DOHH2 (cell line): ENCODE measurements around the gene C8A.

Experiments
- H3F3A ChIP-seq: fragments of 200-600 bp; sonication (generic), shearing (Covaris generic); 2 replicates; pipeline ENCODE4 v1.6.0; 2016; ENCODE audit warnings: antibody characterized with exemption, mild to moderate bottlenecking; ENCODE audit not compliant: control insufficient read depth, insufficient read depth
- H3K27ac ChIP-seq: fragments of 200-600 bp; sonication (generic); 2 replicates; pipeline ENCODE4 v1.5.1; 2014; ENCODE audit warnings: low read depth, mild to moderate bottlenecking, low read length, moderate library complexity
- H3K27me3 ChIP-seq: fragments of 200-600 bp; sonication (generic); 2 replicates; pipeline ENCODE4 v1.6.1; 2014; ENCODE audit warnings: mild to moderate bottlenecking, low read length, mixed read lengths; ENCODE audit not compliant: control insufficient read depth
- H3K36me3 ChIP-seq: fragments of 200-600 bp; sonication (generic); 2 replicates; pipeline ENCODE4 v1.6.1; 2014; ENCODE audit warnings: mild to moderate bottlenecking, low read length, moderate library complexity, mixed read lengths; ENCODE audit not compliant: control insufficient read depth
- H3K4me1 ChIP-seq: fragments of 200-600 bp; sonication (generic); 2 replicates; pipeline ENCODE4 v1.6.1; 2014; ENCODE audit warnings: mild to moderate bottlenecking, low read length, mixed read lengths; ENCODE audit not compliant: control insufficient read depth
- H3K4me2 ChIP-seq: fragments of 200-600 bp; sonication (generic); 2 replicates; pipeline ENCODE4 v1.6.0; 2014; ENCODE audit warnings: mild to moderate bottlenecking, low read length, moderate library complexity
- H3K4me3 ChIP-seq: fragments of 200-600 bp; sonication (generic); 2 replicates; pipeline ENCODE4 v1.5.1; 2014; ENCODE audit warnings: mild to moderate bottlenecking, low read length, mixed read lengths
- H3K79me2 ChIP-seq: fragments of 200-600 bp; sonication (generic); 2 replicates; pipeline ENCODE4 v1.6.1; 2014; ENCODE audit warnings: mild to moderate bottlenecking, low read length, mixed read lengths; ENCODE audit not compliant: control insufficient read depth
- H3K9me2 ChIP-seq: fragments of 200-600 bp; sonication (generic); replicated peaks from 2 replicates; pipeline ENCODE4 v1.6.1; 2014; ENCODE audit warnings: mild to moderate bottlenecking, low read length, mixed read lengths; ENCODE audit not compliant: control insufficient read depth
- H3K9me3 ChIP-seq: fragments of 200-600 bp; sonication (generic); 2 replicates; pipeline ENCODE4 v1.6.1; 2014; ENCODE audit warnings: antibody characterized with exemption, low read length, mixed read lengths; ENCODE audit not compliant: control insufficient read depth, insufficient read depth
- H4K20me1 ChIP-seq: fragments of 200-600 bp; sonication (generic); 2 replicates; pipeline ENCODE4 v1.6.0; 2014; ENCODE audit warnings: low read depth, mild to moderate bottlenecking, antibody characterized with exemption, low read length, moderate library complexity; ENCODE audit not compliant: control insufficient read depth, insufficient read depth
- EZH2phosphoT487 ChIP-seq: fragments of 200-600 bp; sonication (generic); IDR thresholded peaks from 2 replicates; pipeline ENCODE4 v1.6.1; 2017; ENCODE audit warnings: borderline replicate concordance, mild to moderate bottlenecking, antibody characterized with exemption, low read length, moderate library complexity, mixed read lengths
- TF ChIP-seq, protein P1 (sequence below): fragments of 200-600 bp; sonication (generic); IDR thresholded peaks from one replicate; pipeline ENCODE4 v1.5.1; 2014; ENCODE audit warnings: antibody characterized with exemption, mild to moderate bottlenecking, low read depth, low read length; ENCODE audit not compliant: poor library complexity, severe bottlenecking

The C8A gene

DNA sequence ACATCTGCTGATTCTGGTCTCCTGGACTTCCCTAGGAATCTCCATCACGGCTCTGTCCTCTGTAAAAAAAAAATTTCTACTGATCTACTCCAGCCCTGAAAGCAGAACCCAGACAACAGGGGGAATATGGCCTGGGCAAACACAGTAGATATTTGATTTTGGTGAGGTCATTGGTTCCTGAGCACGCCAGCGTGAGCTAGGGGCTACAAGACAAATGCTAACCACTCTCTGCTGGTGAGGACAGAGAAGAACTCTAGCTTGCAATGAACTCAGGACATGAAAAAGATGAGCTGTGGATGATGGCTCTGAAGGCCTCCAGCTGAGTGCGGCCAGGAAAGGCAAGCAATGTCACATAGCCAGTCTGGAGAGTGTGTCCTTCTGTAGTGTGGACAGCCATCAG is 18.2 kb upstream of the C8A start:
- no peak overlapping the region for H3K27ac ChIP-seq
- no peaks in the 10 kb centered on the region for H4K20me1 ChIP-seq
- no peaks in the 10 kb centered on the region for H3K36me3 ChIP-seq
- no peaks in the 10 kb centered on the region for H3K9me3 ChIP-seq
- H3K4me3 ChIP-seq = no peak overlapping the region
- no peaks in the 10 kb centered on the region for H3K27me3 ChIP-seq
- TF ChIP-seq EZH2phosphoT487 = no peak
- TF ChIP-seq, protein P1, sequence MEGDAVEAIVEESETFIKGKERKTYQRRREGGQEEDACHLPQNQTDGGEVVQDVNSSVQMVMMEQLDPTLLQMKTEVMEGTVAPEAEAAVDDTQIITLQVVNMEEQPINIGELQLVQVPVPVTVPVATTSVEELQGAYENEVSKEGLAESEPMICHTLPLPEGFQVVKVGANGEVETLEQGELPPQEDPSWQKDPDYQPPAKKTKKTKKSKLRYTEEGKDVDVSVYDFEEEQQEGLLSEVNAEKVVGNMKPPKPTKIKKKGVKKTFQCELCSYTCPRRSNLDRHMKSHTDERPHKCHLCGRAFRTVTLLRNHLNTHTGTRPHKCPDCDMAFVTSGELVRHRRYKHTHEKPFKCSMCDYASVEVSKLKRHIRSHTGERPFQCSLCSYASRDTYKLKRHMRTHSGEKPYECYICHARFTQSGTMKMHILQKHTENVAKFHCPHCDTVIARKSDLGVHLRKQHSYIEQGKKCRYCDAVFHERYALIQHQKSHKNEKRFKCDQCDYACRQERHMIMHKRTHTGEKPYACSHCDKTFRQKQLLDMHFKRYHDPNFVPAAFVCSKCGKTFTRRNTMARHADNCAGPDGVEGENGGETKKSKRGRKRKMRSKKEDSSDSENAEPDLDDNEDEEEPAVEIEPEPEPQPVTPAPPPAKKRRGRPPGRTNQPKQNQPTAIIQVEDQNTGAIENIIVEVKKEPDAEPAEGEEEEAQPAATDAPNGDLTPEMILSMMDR = no peak
- no peak overlapping the region for H3K4me2 ChIP-seq
- no peaks in the 10 kb centered on the region for H3K4me1 ChIP-seq
- H3K9me2 ChIP-seq = no peaks in the 10 kb centered on the region
- no peaks in the 10 kb centered on the region for H3K79me2 ChIP-seq
- H3F3A ChIP-seq = no peaks in the 10 kb centered on the region

DNA sequence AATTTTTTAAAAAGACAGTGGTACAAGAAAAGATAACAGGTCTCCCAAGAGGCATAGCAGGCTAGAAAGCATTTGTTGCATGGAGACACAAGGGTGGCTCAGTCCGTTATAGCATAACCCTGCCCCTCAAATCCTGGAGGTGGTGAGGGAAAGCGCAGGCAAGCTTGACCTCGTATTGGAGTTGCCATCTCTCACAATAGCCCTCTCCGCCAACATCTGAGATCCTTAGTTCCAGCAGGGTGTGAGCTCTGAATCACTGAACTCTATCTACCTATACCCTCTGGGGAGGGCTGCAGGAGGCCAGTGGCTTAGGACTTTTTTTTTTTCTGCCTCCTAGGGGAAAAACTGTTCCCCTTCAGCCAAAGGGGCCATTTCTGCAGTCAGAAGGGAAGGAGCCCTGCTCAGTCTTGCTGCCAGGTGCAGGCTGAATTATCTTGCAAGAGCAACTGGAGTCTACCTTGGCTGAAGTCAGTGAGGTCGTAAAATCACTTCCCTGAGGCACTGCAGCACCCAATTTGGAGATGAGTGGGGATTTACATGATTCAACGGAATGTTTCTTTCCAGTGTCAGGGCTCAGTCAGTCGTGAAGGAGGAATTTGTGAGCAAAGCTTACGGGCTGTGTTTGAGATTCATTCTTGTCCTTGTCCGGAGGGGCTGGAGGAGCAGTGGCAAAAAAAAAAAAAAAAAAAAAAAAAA is 17.2 kb upstream of the C8A start:
- Histone ChIP-seq H3K27me3 (no peaks in the 10 kb centered on the region), H3F3A (no peaks in the 10 kb centered on the region), H3K4me3 (no peak overlapping the region), H3K4me2 (no peak overlapping the region), H3K36me3 (no peaks in the 10 kb centered on the region), H3K79me2 (no peaks in the 10 kb centered on the region), H3K27ac (no peak overlapping the region), H3K9me2 (no peaks in the 10 kb centered on the region), H3K4me1 (no peaks in the 10 kb centered on the region), H4K20me1 (no peaks in the 10 kb centered on the region), H3K9me3 (no peaks in the 10 kb centered on the region)
- TF ChIP-seq, protein P1 = no peak
- no peak for TF ChIP-seq EZH2phosphoT487

DNA sequence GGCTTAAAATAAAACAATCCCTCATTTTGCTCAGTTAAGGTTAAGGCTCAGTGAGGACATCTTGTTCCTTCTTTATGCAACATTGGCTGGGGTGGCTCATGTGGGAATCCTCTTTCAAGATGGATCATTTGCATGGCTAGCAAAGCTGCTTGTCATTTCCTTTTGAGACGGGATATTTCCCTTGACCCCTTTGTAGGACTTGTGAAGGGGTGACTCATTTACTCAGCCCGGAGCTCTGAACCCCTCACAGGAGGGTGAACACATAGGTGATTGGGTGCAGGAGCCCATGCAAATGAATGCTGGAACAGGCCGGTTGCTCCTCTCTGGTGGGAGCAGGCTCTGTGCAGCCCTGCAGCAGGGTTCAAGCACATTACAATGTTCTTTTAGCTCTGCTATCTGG is 15.8 kb upstream of the C8A start:
- no peaks in the 10 kb centered on the region for H3K27me3 ChIP-seq
- H3K79me2 ChIP-seq = no peaks in the 10 kb centered on the region
- no peak overlapping the region for H3K4me3 ChIP-seq
- TF ChIP-seq, protein P1 = no peak
- TF ChIP-seq EZH2phosphoT487 = no peak
- H3K4me1 ChIP-seq = no peaks in the 10 kb centered on the region
- H3K27ac ChIP-seq = no peak overlapping the region
- no peaks in the 10 kb centered on the region for H3F3A ChIP-seq
- H3K36me3 ChIP-seq = no peaks in the 10 kb centered on the region
- no peaks in the 10 kb centered on the region for H3K9me3 ChIP-seq
- no peak overlapping the region for H3K4me2 ChIP-seq
- no peaks in the 10 kb centered on the region for H4K20me1 ChIP-seq
- no peaks in the 10 kb centered on the region for H3K9me2 ChIP-seq
